HG02840 (cell line): ENCODE data around the gene MOCS3.

Experiments
- ATAC-seq: cut with Tn5 transposase; IDR thresholded peaks from one replicate; pipeline ENCODE4 v1.9.1; 2021; ENCODE audit warnings: mild to moderate bottlenecking, moderate library complexity, moderate number of reproducible peaks; ENCODE audit not compliant: unreplicated experiment, low FRiP score

The MOCS3 gene

DNA sequence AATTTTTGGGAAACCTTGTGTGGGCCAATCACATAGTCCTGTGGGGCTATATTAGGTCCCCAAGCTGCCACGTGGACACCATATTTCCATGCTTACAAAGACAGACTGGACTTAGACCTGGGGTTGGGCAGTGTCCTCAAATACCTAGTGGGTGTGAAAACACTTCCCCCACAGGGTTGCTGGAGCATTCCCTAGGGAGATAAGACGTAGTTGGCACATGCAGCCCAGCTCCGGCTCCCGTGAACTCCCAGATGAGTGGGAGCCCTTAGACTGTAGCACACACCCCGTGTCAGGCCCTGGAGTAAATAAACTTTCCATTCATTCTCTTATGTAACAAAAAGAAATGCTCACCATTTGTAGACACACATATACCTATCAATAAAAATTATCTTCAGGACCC, 50.1 kb downstream of the MOCS3 start:
- no peak for ATAC-seq

DNA sequence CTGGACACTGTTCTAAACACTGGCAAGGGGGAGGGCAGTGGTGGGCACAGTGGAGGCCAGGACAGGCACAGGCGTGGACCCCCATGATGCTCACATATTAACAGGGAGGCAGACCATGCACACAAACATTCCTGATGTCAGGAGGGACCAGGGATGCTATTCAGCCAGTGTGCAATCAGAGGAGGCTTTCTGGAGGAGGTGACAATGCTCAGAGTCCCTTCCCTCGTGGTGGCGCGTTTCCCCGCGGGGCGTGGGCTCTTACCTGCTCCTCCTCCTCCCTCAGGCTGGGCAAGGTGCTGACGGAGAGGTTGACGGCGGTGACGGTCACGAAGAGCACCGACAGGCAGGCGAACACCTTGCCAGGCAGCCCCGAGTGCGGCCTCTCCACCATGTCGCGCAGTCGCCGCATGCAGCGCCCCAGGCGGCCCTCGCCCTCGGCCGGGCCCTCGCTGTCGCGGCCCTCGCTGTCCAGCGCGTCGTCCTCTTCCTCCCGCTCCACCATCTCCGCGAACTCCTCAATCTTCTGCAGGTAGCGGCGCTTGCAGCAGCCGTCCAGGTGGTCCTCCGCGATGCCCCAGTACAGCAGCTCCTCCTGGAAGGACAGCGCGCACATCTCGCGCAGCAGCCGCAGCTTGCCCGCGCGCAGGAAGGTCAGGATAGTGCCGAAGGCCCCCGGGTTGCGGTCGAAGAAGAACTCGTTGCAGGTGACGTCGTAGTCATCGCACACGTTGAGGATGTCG, 50.9 kb downstream of the MOCS3 start:
- no peak for ATAC-seq

- ATAC-seq, result no peak
Measured at GRCh38 chr20:51010043-51010365, 51.4 kb downstream of the MOCS3 start.

GRCh38 chr20:51010932-51011331, 52.3 kb downstream of the MOCS3 start:
- no peak for ATAC-seq

- ATAC-seq, result no peak
Measured at GRCh38 chr20:51011479-51011878, 52.9 kb downstream of the MOCS3 start.

GRCh38 chr20:51012357-51012756, 53.7 kb downstream of the MOCS3 start:
- no peak for ATAC-seq
